HEK293 (cell line): ENCODE data around the gene RMND1.

Source experiments
- CTCF ChIA-PET: fragments of 350-600 bp; formaldehyde crosslinking; extraction: SDS; loops from one replicate; lab custom pipeline; 2021; ENCODE audit warnings: antibody characterized with exemption; lab: Yijun Ruan, JAX
- POLR2A ChIA-PET: fragments of 300-600 bp; formaldehyde crosslinking; extraction: SDS; loops from one replicate; lab custom pipeline; 2020; ENCODE audit warnings: antibody characterized with exemption, inconsistent platforms; lab: Yijun Ruan, JAX
- H3K27ac ChIP-seq: fragments of 200-500 bp; sonication (Bioruptor generic); 2 replicates; pipeline ENCODE4 v1.5.1; 2014; ENCODE audit warnings: low read depth, low read length, control low read depth, inconsistent platforms; ENCODE audit errors: extremely low read depth
- H3K36me3 ChIP-seq, 2 experiments: fragments of 200-500 bp in 1 of 2; sonication (Bioruptor generic) in 1 of 2; 1 replicate in 1 of 2; 2 replicates in 1 of 2; pipeline ENCODE4 v1.5.1; 2014 to 2017; ENCODE audit warnings: inconsistent platforms in 2 of 2, low read length in 2 of 2; ENCODE audit not compliant: control insufficient read depth in 2 of 2, insufficient read depth in 1 of 2
- H3K4me1 ChIP-seq: fragments of 200-500 bp; sonication (Bioruptor generic); 2 replicates; pipeline ENCODE4 v1.5.1; 2014; ENCODE audit warnings: mild to moderate bottlenecking, low read length, inconsistent platforms; ENCODE audit not compliant: control insufficient read depth, insufficient read depth
- H3K4me3 ChIP-seq: 2 replicates; pipeline ENCODE4 v1.5.1; 2011; ENCODE audit warnings: low read depth, mild to moderate bottlenecking, control low read depth, low read length, moderate library complexity
- H3K9me3 ChIP-seq: fragments of 200-500 bp; sonication (Bioruptor generic); 2 replicates; pipeline ENCODE4 v1.5.1; 2014; ENCODE audit warnings: low read depth, low read length, inconsistent platforms; ENCODE audit not compliant: control insufficient read depth, insufficient read depth
- GFI1B ChIP-seq: fragments of 450-650 bp; formaldehyde crosslinking; IDR thresholded peaks from 2 replicates; pipeline ENCODE4 v1.5.1; 2016; ENCODE audit warnings: missing biosample characterization, missing genetic modification characterization
- GLIS2 ChIP-seq: fragments of 450-650 bp; formaldehyde crosslinking; IDR thresholded peaks from 2 replicates; pipeline ENCODE4 v1.5.1; 2016; ENCODE audit warnings: missing biosample characterization, missing genetic modification characterization
- HOXA7 ChIP-seq: sonication (generic); formaldehyde crosslinking; IDR thresholded peaks from 2 replicates; pipeline ENCODE4 v1.8.1; 2022; ENCODE audit warnings: missing genetic modification reagents, borderline replicate concordance
- KLF9 ChIP-seq: fragments of 450-650 bp; formaldehyde crosslinking; IDR thresholded peaks from 2 replicates; pipeline ENCODE4 v1.5.1; 2016; ENCODE audit warnings: missing biosample characterization, missing genetic modification characterization, low read depth
- ZBTB17 ChIP-seq: fragments of 450-650 bp; formaldehyde crosslinking; IDR thresholded peaks from 2 replicates; pipeline ENCODE4 v1.5.1; 2016; ENCODE audit warnings: missing biosample characterization, missing genetic modification characterization
- ZFP37 ChIP-seq: fragments of 450-650 bp; formaldehyde crosslinking; IDR thresholded peaks from 2 replicates; pipeline ENCODE4 v1.5.1; 2016; ENCODE audit warnings: missing biosample characterization, missing genetic modification characterization
- ZFP69B ChIP-seq: fragments of 450-650 bp; formaldehyde crosslinking; IDR thresholded peaks from 2 replicates; pipeline ENCODE4 v1.5.1; 2016; ENCODE audit warnings: missing biosample characterization, missing genetic modification characterization
- ZNF157 ChIP-seq: fragments of 450-650 bp; formaldehyde crosslinking; IDR thresholded peaks from 2 replicates; pipeline ENCODE4 v1.5.1; 2016; ENCODE audit warnings: missing biosample characterization, missing genetic modification characterization
- ZNF18 ChIP-seq: fragments of 450-650 bp; formaldehyde crosslinking; IDR thresholded peaks from 2 replicates; pipeline ENCODE4 v1.5.1; 2016; ENCODE audit warnings: missing biosample characterization, missing genetic modification characterization
- ZNF19 ChIP-seq: fragments of 450-650 bp; formaldehyde crosslinking; IDR thresholded peaks from 2 replicates; pipeline ENCODE4; 2016; ENCODE audit warnings: missing biosample characterization, missing genetic modification characterization, low read depth
- ZNF302 ChIP-seq: fragments of 450-650 bp; formaldehyde crosslinking; IDR thresholded peaks from 2 replicates; pipeline ENCODE4 v1.5.1; 2016; ENCODE audit warnings: missing biosample characterization, missing genetic modification characterization, low read depth
- ZNF449 ChIP-seq: fragments of 450-650 bp; formaldehyde crosslinking; IDR thresholded peaks from 2 replicates; pipeline ENCODE4 v1.5.1; 2017; ENCODE audit warnings: missing biosample characterization, mild to moderate bottlenecking, missing genetic modification characterization, moderate library complexity
- ZNF48 ChIP-seq: fragments of 450-650 bp; formaldehyde crosslinking; IDR thresholded peaks from 2 replicates; pipeline ENCODE4 v1.5.1; 2016; ENCODE audit warnings: missing biosample characterization, missing genetic modification characterization
- ZNF521 ChIP-seq: fragments of 450-650 bp; formaldehyde crosslinking; IDR thresholded peaks from 2 replicates; pipeline ENCODE4 v1.5.1; 2017; ENCODE audit warnings: missing biosample characterization, mild to moderate bottlenecking, missing genetic modification characterization
- ZNF645 ChIP-seq: fragments of 450-650 bp; formaldehyde crosslinking; IDR thresholded peaks from 2 replicates; pipeline ENCODE4; 2016; ENCODE audit warnings: missing biosample characterization, missing genetic modification characterization
- ZNF654 ChIP-seq: fragments of 450-650 bp; formaldehyde crosslinking; IDR thresholded peaks from 2 replicates; pipeline ENCODE4 v1.5.1; 2016; ENCODE audit warnings: low read depth, missing biosample characterization, missing genetic modification characterization
- ZNF670 ChIP-seq: fragments of 450-650 bp; formaldehyde crosslinking; IDR thresholded peaks from 2 replicates; pipeline ENCODE4 v1.5.1; 2016; ENCODE audit warnings: missing biosample characterization, missing genetic modification characterization, low read depth
- ZNF704 ChIP-seq: fragments of 450-650 bp; formaldehyde crosslinking; IDR thresholded peaks from 2 replicates; pipeline ENCODE4 v1.5.1; 2016; ENCODE audit warnings: missing biosample characterization, missing genetic modification characterization
- ZNF776 ChIP-seq: fragments of 450-650 bp; formaldehyde crosslinking; IDR thresholded peaks from 2 replicates; pipeline ENCODE4 v1.5.0; 2017; ENCODE audit warnings: missing biosample characterization, missing genetic modification characterization, borderline replicate concordance
- ZNF792 ChIP-seq: fragments of 450-650 bp; formaldehyde crosslinking; IDR thresholded peaks from 2 replicates; pipeline ENCODE4 v1.5.1; 2016; ENCODE audit warnings: missing biosample characterization, missing genetic modification characterization
- TF ChIP-seq, protein P1 (sequence below): fragments of 450-650 bp; formaldehyde crosslinking; IDR thresholded peaks from 2 replicates; pipeline ENCODE4 v1.5.1; 2016; ENCODE audit warnings: missing biosample characterization, missing genetic modification characterization

The RMND1 gene

GRCh38 chr6:151493161-151493803, 41.4 kb upstream of the RMND1 start:
- no peaks in the 10 kb centered on the region for H3K9me3 ChIP-seq
- POLR2A ChIA-PET, result interaction anchor here (0.7 kb wide), 1 partner anchor 808 kb away, joined by 5 read pairs; no protein-coding TSS in a partner anchor
- TF ChIP-seq ZNF654 (tag by site-specific recombination) (no peak), ZNF776 (no peak), ZNF792 (tag by site-specific recombination) (0 out of 2 replicates have a peak, but pooled peaks have one; percentile 74), ZNF48 (tag by site-specific recombination) (no peak), ZNF157 (tag by site-specific recombination) (no peak), ZBTB17 (tag by site-specific recombination) (peak; percentile 51; the same call in 1 of the 2 replicates)
- TF ChIP-seq, protein P1, sequence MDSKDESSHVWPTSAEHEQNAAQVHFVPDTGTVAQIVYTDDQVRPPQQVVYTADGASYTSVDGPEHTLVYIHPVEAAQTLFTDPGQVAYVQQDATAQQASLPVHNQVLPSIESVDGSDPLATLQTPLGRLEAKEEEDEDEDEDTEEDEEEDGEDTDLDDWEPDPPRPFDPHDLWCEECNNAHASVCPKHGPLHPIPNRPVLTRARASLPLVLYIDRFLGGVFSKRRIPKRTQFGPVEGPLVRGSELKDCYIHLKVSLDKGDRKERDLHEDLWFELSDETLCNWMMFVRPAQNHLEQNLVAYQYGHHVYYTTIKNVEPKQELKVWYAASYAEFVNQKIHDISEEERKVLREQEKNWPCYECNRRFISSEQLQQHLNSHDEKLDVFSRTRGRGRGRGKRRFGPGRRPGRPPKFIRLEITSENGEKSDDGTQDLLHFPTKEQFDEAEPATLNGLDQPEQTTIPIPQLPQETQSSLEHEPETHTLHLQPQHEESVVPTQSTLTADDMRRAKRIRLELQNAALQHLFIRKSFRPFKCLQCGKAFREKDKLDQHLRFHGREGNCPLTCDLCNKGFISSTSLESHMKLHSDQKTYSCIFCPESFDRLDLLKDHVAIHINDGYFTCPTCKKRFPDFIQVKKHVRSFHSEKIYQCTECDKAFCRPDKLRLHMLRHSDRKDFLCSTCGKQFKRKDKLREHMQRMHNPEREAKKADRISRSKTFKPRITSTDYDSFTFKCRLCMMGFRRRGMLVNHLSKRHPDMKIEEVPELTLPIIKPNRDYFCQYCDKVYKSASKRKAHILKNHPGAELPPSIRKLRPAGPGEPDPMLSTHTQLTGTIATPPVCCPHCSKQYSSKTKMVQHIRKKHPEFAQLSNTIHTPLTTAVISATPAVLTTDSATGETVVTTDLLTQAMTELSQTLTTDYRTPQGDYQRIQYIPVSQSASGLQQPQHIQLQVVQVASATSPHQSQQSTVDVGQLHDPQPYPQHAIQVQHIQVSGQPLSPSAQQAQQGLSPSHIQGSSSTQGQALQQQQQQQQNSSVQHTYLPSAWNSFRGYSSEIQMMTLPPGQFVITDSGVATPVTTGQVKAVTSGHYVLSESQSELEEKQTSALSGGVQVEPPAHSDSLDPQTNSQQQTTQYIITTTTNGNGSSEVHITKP (tag by site-specific recombination), result no peak
- TF ChIP-seq, all 188 proteins: peak for 2
- Histone ChIP-seq H3K36me3 (no peaks in the 10 kb centered on the region), H3K27ac (no peak overlapping the region; the same call in 1 of the 2 replicates), H3K4me3 (peak overlapping the region; percentile 54), H3K4me1 (no peaks in the 10 kb centered on the region)
- CTCF ChIA-PET, result interaction anchor here (0.6 kb wide), 2 partner anchors 20 to 687 kb away, joined by 3 read pairs; no protein-coding TSS in a partner anchor

GRCh38 chr6:151490996-151491395, 39.1 kb upstream of the RMND1 start:
- POLR2A ChIA-PET, result no interaction called here
- H3K4me1 ChIP-seq, result no peaks in the 10 kb centered on the region
- CTCF ChIA-PET, result no interaction called here
- no peak overlapping the region for H3K27ac ChIP-seq
- H3K4me3 ChIP-seq, result no peak overlapping the region
- no peaks in the 10 kb centered on the region for H3K36me3 ChIP-seq
- TF ChIP-seq ZFP37, result no peak
- TF ChIP-seq ZNF704 (tag by site-specific recombination), result no peak
- no peak for TF ChIP-seq HOXA7 (CRISPR knock-in tag)
- no peak for TF ChIP-seq ZNF449
- no peak for TF ChIP-seq ZNF19
- no peak for TF ChIP-seq ZNF521
- TF ChIP-seq KLF9 (tag by site-specific recombination), result no peak
- TF ChIP-seq GFI1B (tag by site-specific recombination), result no peak
- TF ChIP-seq ZNF645 (tag by site-specific recombination), result no peak
- no peak for TF ChIP-seq GLIS2 (tag by site-specific recombination)
- TF ChIP-seq ZNF670 (tag by site-specific recombination), result no peak
- TF ChIP-seq ZFP69B, result no peak
- TF ChIP-seq ZNF302 (tag by site-specific recombination), result no peak
- TF ChIP-seq ZNF18 (tag by site-specific recombination), result no peak
- H3K9me3 ChIP-seq, result no peaks in the 10 kb centered on the region
